OCI-LY7 (cell line): ENCODE results near the gene CAPN5. TPM values are rescaled to one million over a fixed set of nuclear protein-coding genes. Genes with fewer than 3 reads are reported as not detected.

Experiments
- BruUV-seq: library from RNA; stranded (reverse); fragments of 400-500 nt; replicated peaks from 2 replicates; lab custom pipeline; 2021; lab: Mats Ljungman, UMichigan
- CTCF ChIA-PET: fragments of 300-600 bp; sonication (Branson Sonifier 250); formaldehyde crosslinking; loops from one replicate; lab custom pipeline; 2022; ENCODE audit warnings: antibody characterized with exemption; ENCODE audit not compliant: unreplicated experiment; lab: Charles Lee
- POLR2A ChIA-PET: fragments of 300-600 bp; sonication (Branson Sonifier 250); formaldehyde crosslinking; loops from one replicate; lab custom pipeline; 2022; ENCODE audit warnings: antibody characterized with exemption; lab: Charles Lee
- DNase-seq: peaks from one replicate; pipeline ENCODE4 v3.0.0-alpha.2; 2015; ENCODE audit warnings: low spot score
- H2AFZ ChIP-seq: fragments of 200-600 bp; sonication (generic), shearing (Covaris generic); 2 replicates; pipeline ENCODE4 v1.6.1; 2014; ENCODE audit warnings: mild to moderate bottlenecking, antibody characterized with exemption, low read length, moderate library complexity
- H3K27ac ChIP-seq: fragments of 200-600 bp; sonication (generic); 2 replicates; pipeline ENCODE4 v1.5.1; 2014; ENCODE audit warnings: mixed run types, low read depth, mild to moderate bottlenecking, moderate library complexity, low read length, inconsistent platforms; ENCODE audit not compliant: poor library complexity, severe bottlenecking
- H3K36me3 ChIP-seq: fragments of 200-600 bp; sonication (generic); 2 replicates; pipeline ENCODE4 v1.6.1; 2014; ENCODE audit warnings: mild to moderate bottlenecking, antibody characterized with exemption, low read length, moderate library complexity, mixed read lengths; ENCODE audit not compliant: insufficient read depth
- H3K4me1 ChIP-seq: fragments of 200-600 bp; sonication (generic); 2 replicates; pipeline ENCODE4 v1.5.1; 2014; ENCODE audit warnings: mild to moderate bottlenecking, low read length; ENCODE audit not compliant: insufficient read depth, poor library complexity, severe bottlenecking
- H3K4me2 ChIP-seq: fragments of 200-600 bp; sonication (generic); 2 replicates; pipeline ENCODE4 v1.6.1; 2014; ENCODE audit warnings: mild to moderate bottlenecking, low read length
- H3K4me3 ChIP-seq: fragments of 200-600 bp; sonication (generic); 2 replicates; pipeline ENCODE4 v1.5.1; 2014; ENCODE audit warnings: mild to moderate bottlenecking, low read depth, low read length; ENCODE audit not compliant: poor library complexity, severe bottlenecking
- H3K79me2 ChIP-seq: fragments of 200-600 bp; sonication (generic); 2 replicates; pipeline ENCODE4 v1.6.1; 2016; ENCODE audit warnings: low read depth, mild to moderate bottlenecking, low read length, moderate library complexity, mixed read lengths; ENCODE audit not compliant: insufficient read depth
- H3K9me2 ChIP-seq: fragments of 200-600 bp; sonication (generic); 2 replicates; pipeline ENCODE4 v1.6.1; 2016; ENCODE audit warnings: mild to moderate bottlenecking, low read length, mixed read lengths; ENCODE audit not compliant: insufficient read depth
- H3K9me3 ChIP-seq: fragments of 200-600 bp; sonication (generic); 2 replicates; pipeline ENCODE4 v1.6.1; 2014; ENCODE audit warnings: mild to moderate bottlenecking, mixed run types, low read length, mixed read lengths
- H4K20me1 ChIP-seq: fragments of 200-600 bp; sonication (generic); 2 replicates; pipeline ENCODE4 v1.6.1; 2014; ENCODE audit warnings: mild to moderate bottlenecking, antibody characterized with exemption, low read length, moderate library complexity, mixed read lengths; ENCODE audit not compliant: insufficient read depth
- EZH2phosphoT487 ChIP-seq: fragments of 200-600 bp; sonication (generic); IDR thresholded peaks from 2 replicates; pipeline ENCODE4 v1.6.1; 2018; ENCODE audit warnings: low read depth, borderline replicate concordance, mild to moderate bottlenecking, mixed run types, antibody characterized with exemption, low read length, moderate library complexity, mixed read lengths
- intact Hi-C: fragments of 100-400 bp; cut with micrococcal nuclease; formaldehyde crosslinking; loops from one replicate; pipeline ENCODE4 v1.10.0; 2022; ENCODE audit not compliant: unreplicated experiment
- total RNA-seq, 2 experiments: library from RNA; depleted of rRNA in 1 of 2; stranded (reverse); fragments of >200 nt in 1 of 2; shearing (Covaris generic) in 1 of 2; gene quantifications; 2 replicates each; pipeline ENCODE4 v1.2.3, GENCODE V29; 2014 to 2022
- TF ChIP-seq, protein P1 (sequence below): fragments of 200-600 bp; sonication (generic); conservative IDR thresholded peaks from 2 replicates; pipeline ENCODE4 v1.5.1; 2014; ENCODE audit warnings: mild to moderate bottlenecking, antibody characterized with exemption, low read length, moderate library complexity, mixed read lengths

CAPN5 gene
- total RNA-seq, 2 experiments from 2014 or later, result 1.4 to 1.5 TPM

DNA sequence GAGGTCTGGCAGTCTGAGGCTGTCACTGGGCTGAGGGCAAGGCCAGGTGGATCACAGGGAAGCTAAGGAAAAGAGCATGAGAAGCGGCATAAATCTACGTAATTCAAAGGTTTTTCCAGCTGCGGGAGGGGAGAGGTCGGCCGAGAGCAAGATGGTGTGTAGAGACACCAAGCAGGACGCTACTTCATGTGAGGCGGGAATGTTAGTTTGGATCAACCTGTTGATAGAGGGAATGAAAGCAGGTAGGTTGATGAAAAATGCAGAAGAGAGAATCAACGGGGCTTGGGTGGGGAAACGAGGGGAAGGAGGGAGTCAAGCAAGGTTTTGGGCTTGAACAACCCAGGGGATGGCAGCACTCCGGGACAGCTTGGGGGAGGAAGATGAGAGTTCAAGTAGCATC is 29.7 kb upstream of the CAPN5 start:
- no peaks in the 10 kb centered on the region for H3K79me2 ChIP-seq
- no peaks in the 10 kb centered on the region for H3K9me2 ChIP-seq
- H2AFZ ChIP-seq, result no peak overlapping the region
- ChIA-PET POLR2A (no interaction called here), CTCF (no interaction called here)
- H3K36me3 ChIP-seq, result no peaks in the 10 kb centered on the region
- no peak overlapping the region for H3K4me2 ChIP-seq
- no peaks in the 10 kb centered on the region for H4K20me1 ChIP-seq
- no peak overlapping the region for H3K27ac ChIP-seq
- H3K4me1 ChIP-seq, result no peaks in the 10 kb centered on the region
- DNase-seq, result no peak
- BruUV-seq, result no TSS peak
- TF ChIP-seq, protein P1, sequence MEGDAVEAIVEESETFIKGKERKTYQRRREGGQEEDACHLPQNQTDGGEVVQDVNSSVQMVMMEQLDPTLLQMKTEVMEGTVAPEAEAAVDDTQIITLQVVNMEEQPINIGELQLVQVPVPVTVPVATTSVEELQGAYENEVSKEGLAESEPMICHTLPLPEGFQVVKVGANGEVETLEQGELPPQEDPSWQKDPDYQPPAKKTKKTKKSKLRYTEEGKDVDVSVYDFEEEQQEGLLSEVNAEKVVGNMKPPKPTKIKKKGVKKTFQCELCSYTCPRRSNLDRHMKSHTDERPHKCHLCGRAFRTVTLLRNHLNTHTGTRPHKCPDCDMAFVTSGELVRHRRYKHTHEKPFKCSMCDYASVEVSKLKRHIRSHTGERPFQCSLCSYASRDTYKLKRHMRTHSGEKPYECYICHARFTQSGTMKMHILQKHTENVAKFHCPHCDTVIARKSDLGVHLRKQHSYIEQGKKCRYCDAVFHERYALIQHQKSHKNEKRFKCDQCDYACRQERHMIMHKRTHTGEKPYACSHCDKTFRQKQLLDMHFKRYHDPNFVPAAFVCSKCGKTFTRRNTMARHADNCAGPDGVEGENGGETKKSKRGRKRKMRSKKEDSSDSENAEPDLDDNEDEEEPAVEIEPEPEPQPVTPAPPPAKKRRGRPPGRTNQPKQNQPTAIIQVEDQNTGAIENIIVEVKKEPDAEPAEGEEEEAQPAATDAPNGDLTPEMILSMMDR, result no peak
- no peak for TF ChIP-seq EZH2phosphoT487
- intact Hi-C loops, result loop anchor here (5.0 kb wide), 1 partner anchor 115 kb away; no protein-coding TSS in a partner anchor
- no peak overlapping the region for H3K4me3 ChIP-seq
- no peaks in the 10 kb centered on the region for H3K9me3 ChIP-seq

GRCh38 chr11:77038029-77038824 is 28.5 kb upstream of the CAPN5 start:
- TF ChIP-seq EZH2phosphoT487, result no peak
- TF ChIP-seq, protein P1, result no peak
- no peak for DNase-seq
- no peak overlapping the region for H3K4me3 ChIP-seq
- no peak overlapping the region for H2AFZ ChIP-seq
- POLR2A ChIA-PET, result interaction anchor here (0.7 kb wide), 1 partner anchor 677 kb away, joined by 3 read pairs; no protein-coding TSS in a partner anchor
- CTCF ChIA-PET, result no interaction called here
- intact Hi-C loops, result loop anchor here (5.0 kb wide), 1 partner anchor 116 kb away; no protein-coding TSS in a partner anchor
- no peaks in the 10 kb centered on the region for H3K4me1 ChIP-seq
- H3K27ac ChIP-seq, result no peak overlapping the region
- H3K36me3 ChIP-seq, result no peaks in the 10 kb centered on the region
- H3K9me2 ChIP-seq, result no peaks in the 10 kb centered on the region
- H3K9me3 ChIP-seq, result no peaks in the 10 kb centered on the region
- no peaks in the 10 kb centered on the region for H3K79me2 ChIP-seq
- no peaks in the 10 kb centered on the region for H4K20me1 ChIP-seq
- H3K4me2 ChIP-seq, result no peak overlapping the region
- BruUV-seq, result no TSS peak
